Breast epithelium (tissue), 4 donors: ENCODE measurements around the gene PCDHB12. TPM values are rescaled to one million over a fixed set of nuclear protein-coding genes. Genes with fewer than 3 reads are reported as not detected.
"Not testable (repeated sequence)": the region's sequence is repeated elsewhere in the genome, so short reads cannot be mapped to it uniquely, and the experiment has no call there.

ENCODE experiments used
- DNase-seq, 2 donors: peaks; one replicate each; pipeline ENCODE4 v3.0.0-alpha.2; 2019; ENCODE audit warnings: low spot score in 2 of 2
- H3K27ac ChIP-seq, 2 donors: fragments of 200-600 bp; sonication (generic) in 1 of 2; one replicate each; pipeline ENCODE4 v1.5.1; 2016 to 2019; ENCODE audit warnings: mild to moderate bottlenecking in 1 of 2
- H3K27me3 ChIP-seq, 2 donors: fragments of 200-600 bp; sonication (generic) in 1 of 2; one replicate each; pipeline versions ENCODE4 v1.5.1 to v1.6.0; 2017 to 2019; ENCODE audit warnings: control low read depth in 1 of 2, mild to moderate bottlenecking in 1 of 2
- H3K36me3 ChIP-seq: fragments of 200-600 bp; one replicate; pipeline ENCODE4 v1.5.1; 2019
- H3K4me1 ChIP-seq, 2 donors: fragments of 200-600 bp; sonication (generic); one replicate each; pipeline ENCODE4 v1.5.1; 2016 to 2019; ENCODE audit warnings: control low read depth in 1 of 2
- H3K4me3 ChIP-seq, 3 donors: fragments of 200-600 bp; sonication (generic); 1 replicate in 2 of 3; 2 replicates in 1 of 3; pipeline ENCODE4 v1.5.1; 2016 to 2019; ENCODE audit warnings: mild to moderate bottlenecking in 3 of 3, moderate library complexity in 2 of 3
- H3K9me3 ChIP-seq, 2 donors: fragments of 200-600 bp; sonication (generic) in 1 of 2; one replicate each; pipeline ENCODE4 v1.5.1; 2016 to 2019; ENCODE audit warnings: control low read depth in 1 of 2
- CTCF ChIP-seq, 3 donors: fragments of 450-650 bp; IDR thresholded peaks; one replicate each; pipeline ENCODE4 v1.5.1; 2016 to 2017; ENCODE audit warnings: antibody characterized with exemption in 3 of 3, mild to moderate bottlenecking in 3 of 3, moderate library complexity in 3 of 3
- POLR2A ChIP-seq: fragments of 450-650 bp; IDR thresholded peaks from one replicate; pipeline ENCODE4 v1.6.1; 2016; ENCODE audit warnings: antibody characterized with exemption, mild to moderate bottlenecking, moderate library complexity
- POLR2AphosphoS5 ChIP-seq, 3 donors: sonication (generic); formaldehyde crosslinking; IDR thresholded peaks; one replicate each; pipeline ENCODE4 v1.6.1; 2017; ENCODE audit warnings: antibody characterized with exemption in 3 of 3
- intact Hi-C: fragments of 100-400 bp; cut with DNase I; formaldehyde crosslinking; loops from one replicate; pipeline ENCODE4 v1.15.1; 2023; ENCODE audit warnings: low total_unique reads
- total RNA-seq, 3 donors: library from RNA; depleted of rRNA; stranded (reverse); fragments of >200 nt; gene quantifications; one replicate each; pipeline ENCODE4 v1.1.0, GENCODE V29; 2016

Gene PCDHB12
- total RNA-seq, 3 donors from 2014 or later = 3.7 to 5.2 (median 5.0) TPM

GRCh38 chr5:141234109-141234667 lies 25.7 kb downstream of the PCDHB12 start:
- H3K36me3 ChIP-seq = no peaks in the 10 kb centered on the region

GRCh38 chr5:141235922-141236321 lies 27.4 kb downstream of the PCDHB12 start:
- intact Hi-C loops, H3K4me3 ChIP-seq: not testable (repeated sequence)

More at GRCh38 chr5:141234109-141234667, 25.7 kb downstream of the PCDHB12 start:
- intact Hi-C loops = no loop called here
- H3K4me3 ChIP-seq = peak overlapping the region; percentile 20 to 36 (median 28)
- H3K27me3 ChIP-seq = no peaks in the 10 kb centered on the region
- H3K4me1 ChIP-seq = no peaks in the 10 kb centered on the region
- H3K27ac ChIP-seq = no peak overlapping the region
- TF ChIP-seq POLR2AphosphoS5 (IDR thresholded peaks at IDR 0.05) (no peak), POLR2A (no peak), CTCF (IDR thresholded peaks at IDR 0.05) (no peak)
- peaks cover 75 to 91% of the 10 kb centered on the region in 2 donors for H3K9me3 ChIP-seq
- DNase-seq = no peak

GRCh38 chr5:141236516-141237313 lies 28.2 kb downstream of the PCDHB12 start:
- Histone ChIP-seq H3K4me3 (no peak overlapping the region), H3K36me3 (no peaks in the 10 kb centered on the region), H3K27ac (no peak overlapping the region), H3K9me3 (peaks cover 90 to 100% of the 10 kb centered on the region in 2 donors), H3K27me3 (no peaks in the 10 kb centered on the region), H3K4me1 (no peaks in the 10 kb centered on the region)
- intact Hi-C loops = no loop called here
- TF ChIP-seq POLR2AphosphoS5 (IDR thresholded peaks at IDR 0.05) = no peak
- no peak for TF ChIP-seq POLR2A
- TF ChIP-seq CTCF (IDR thresholded peaks at IDR 0.05) = no peak
- DNase-seq = no peak

More at GRCh38 chr5:141235922-141236321, 27.4 kb downstream of the PCDHB12 start:
- not testable (repeated sequence) for H3K27me3 ChIP-seq, DNase-seq, H3K27ac ChIP-seq, H3K4me1 ChIP-seq, H3K36me3 ChIP-seq
- peaks cover 87 to 100% of the 10 kb centered on the region in 2 donors for H3K9me3 ChIP-seq

GRCh38 chr5:141241496-141241895 lies 33.0 kb downstream of the PCDHB12 start:
- Histone ChIP-seq H3K4me1 (no peaks in the 10 kb centered on the region), H3K27me3 (no peaks in the 10 kb centered on the region), H3K4me3 (no peak overlapping the region), H3K27ac (no peak overlapping the region), H3K36me3 (no peaks in the 10 kb centered on the region), H3K9me3 (peaks cover 86 to 100% of the 10 kb centered on the region in 2 donors)
- TF ChIP-seq CTCF (IDR thresholded peaks at IDR 0.05) (no peak), POLR2AphosphoS5 (IDR thresholded peaks at IDR 0.05) (no peak), POLR2A (no peak)
- DNase-seq = no peak
- intact Hi-C loops = no loop called here

GRCh38 chr5:141245250-141245717 lies 36.8 kb downstream of the PCDHB12 start, which contains the start of gene PCDHB15:
PCDHB15 (plus strand) TSS chr5:141245395; CDS start chr5:141245579, 184 bp downstream.
- no peak for DNase-seq
- TF ChIP-seq CTCF (IDR thresholded peaks at IDR 0.05) (no peak), POLR2A (no peak), POLR2AphosphoS5 (IDR thresholded peaks at IDR 0.05) (no peak)
- intact Hi-C loops = no loop called here
- H3K4me3 ChIP-seq = peak within 1 kb of the TSS in 2 of 3 donors; percentile 10 to 14
- no peaks in the 10 kb centered on the region for H3K4me1 ChIP-seq
- H3K9me3 ChIP-seq = peaks cover 81 to 100% of the 10 kb centered on the region in 2 donors
- no peak within 1 kb of the TSS for H3K27ac ChIP-seq
- H3K27me3 ChIP-seq = no peaks in the 10 kb centered on the region
- H3K36me3 ChIP-seq = no peaks in the 10 kb centered on the region

GRCh38 chr5:141246971-141247370 lies 38.5 kb downstream of the PCDHB12 start:
- H3K27ac ChIP-seq, H3K36me3 ChIP-seq, H3K4me1 ChIP-seq, H3K27me3 ChIP-seq, DNase-seq, H3K4me3 ChIP-seq, intact Hi-C loops: not testable (repeated sequence)
- peaks cover 81 to 100% of the 10 kb centered on the region in 2 donors for H3K9me3 ChIP-seq

- peak overlapping the region in 1 of 3 donors; percentile 21 for H3K4me3 ChIP-seq
- H3K36me3 ChIP-seq, H3K4me1 ChIP-seq, intact Hi-C loops, DNase-seq, H3K27me3 ChIP-seq, H3K27ac ChIP-seq: not testable (repeated sequence)
- peaks cover 81 to 100% of the 10 kb centered on the region in 2 donors for H3K9me3 ChIP-seq
Measured at GRCh38 chr5:141247434-141247833, 38.9 kb downstream of the PCDHB12 start.
